Parathyroid adenoma (tissue), 2 donors: ENCODE measurements around the gene KLHL6.

Source experiments
- H2AFZ ChIP-seq: fragments of 300-600 bp; sonication (generic); one replicate; pipeline ENCODE4 v1.7.0; 2017; ENCODE audit warnings: antibody characterized with exemption, mild to moderate bottlenecking
- H3K27ac ChIP-seq: fragments of 300-600 bp; sonication (generic); one replicate; pipeline ENCODE4 v1.7.0; 2017
- H3K27me3 ChIP-seq: fragments of 300-600 bp; sonication (generic); one replicate; pipeline ENCODE4 v1.7.0; 2017; ENCODE audit warnings: low read length; ENCODE audit not compliant: control insufficient read depth, insufficient read depth
- H3K36me3 ChIP-seq: fragments of 300-600 bp; sonication (generic); one replicate; pipeline ENCODE4 v1.7.0; 2017; ENCODE audit warnings: low read length; ENCODE audit not compliant: control insufficient read depth, insufficient read depth
- H3K4me1 ChIP-seq: fragments of 300-600 bp; sonication (generic); one replicate; pipeline ENCODE4 v1.7.0; 2017; ENCODE audit warnings: control low read depth
- H3K4me2 ChIP-seq: fragments of 300-600 bp; sonication (generic); one replicate; pipeline ENCODE4 v1.7.0; 2017; ENCODE audit warnings: low read length
- H3K4me3 ChIP-seq: fragments of 300-600 bp; sonication (generic); one replicate; pipeline ENCODE4 v1.7.0; 2017; ENCODE audit warnings: low read depth, low read length
- H3K79me2 ChIP-seq: fragments of 300-600 bp; sonication (generic); one replicate; pipeline ENCODE4 v1.7.0; 2017; ENCODE audit warnings: control low read depth
- H3K9ac ChIP-seq: fragments of 300-600 bp; sonication (generic); one replicate; pipeline ENCODE4 v1.7.0; 2017; ENCODE audit warnings: mild to moderate bottlenecking
- H3K9me3 ChIP-seq: fragments of 300-600 bp; sonication (generic); one replicate; pipeline ENCODE4 v1.7.0; 2017; ENCODE audit warnings: low read length; ENCODE audit not compliant: control insufficient read depth
- TF ChIP-seq, protein P1 (sequence below): fragments of 300-600 bp; sonication (generic); IDR thresholded peaks from one replicate; pipeline ENCODE4 v1.7.0; 2017; ENCODE audit warnings: antibody characterized with exemption, mild to moderate bottlenecking
- donor health status: primary hyperparathyroidism.

KLHL6 gene

GRCh38 chr3:183500981-183501704 lies 54.4 kb downstream of the KLHL6 start:
- Histone ChIP-seq H3K27ac (no peak overlapping the region), H3K4me2 (peak overlapping the region; percentile 13), H3K79me2 (no peaks in the 10 kb centered on the region), H3K4me3 (no peak overlapping the region), H3K9ac (no peak overlapping the region), H3K36me3 (no peaks in the 10 kb centered on the region), H3K9me3 (no peaks in the 10 kb centered on the region), H3K27me3 (no peaks in the 10 kb centered on the region), H3K4me1 (peaks cover 4% of the 10 kb centered on the region), H2AFZ (no peak overlapping the region)
- TF ChIP-seq, protein P1, sequence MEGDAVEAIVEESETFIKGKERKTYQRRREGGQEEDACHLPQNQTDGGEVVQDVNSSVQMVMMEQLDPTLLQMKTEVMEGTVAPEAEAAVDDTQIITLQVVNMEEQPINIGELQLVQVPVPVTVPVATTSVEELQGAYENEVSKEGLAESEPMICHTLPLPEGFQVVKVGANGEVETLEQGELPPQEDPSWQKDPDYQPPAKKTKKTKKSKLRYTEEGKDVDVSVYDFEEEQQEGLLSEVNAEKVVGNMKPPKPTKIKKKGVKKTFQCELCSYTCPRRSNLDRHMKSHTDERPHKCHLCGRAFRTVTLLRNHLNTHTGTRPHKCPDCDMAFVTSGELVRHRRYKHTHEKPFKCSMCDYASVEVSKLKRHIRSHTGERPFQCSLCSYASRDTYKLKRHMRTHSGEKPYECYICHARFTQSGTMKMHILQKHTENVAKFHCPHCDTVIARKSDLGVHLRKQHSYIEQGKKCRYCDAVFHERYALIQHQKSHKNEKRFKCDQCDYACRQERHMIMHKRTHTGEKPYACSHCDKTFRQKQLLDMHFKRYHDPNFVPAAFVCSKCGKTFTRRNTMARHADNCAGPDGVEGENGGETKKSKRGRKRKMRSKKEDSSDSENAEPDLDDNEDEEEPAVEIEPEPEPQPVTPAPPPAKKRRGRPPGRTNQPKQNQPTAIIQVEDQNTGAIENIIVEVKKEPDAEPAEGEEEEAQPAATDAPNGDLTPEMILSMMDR: no peak

GRCh38 chr3:183500319-183500718 lies 55.2 kb downstream of the KLHL6 start:
- H3K9me3 ChIP-seq: no peaks in the 10 kb centered on the region
- H3K4me3 ChIP-seq: no peak overlapping the region
- peaks cover 4% of the 10 kb centered on the region for H3K4me1 ChIP-seq
- H3K27me3 ChIP-seq: no peaks in the 10 kb centered on the region
- H3K27ac ChIP-seq: no peak overlapping the region
- H3K36me3 ChIP-seq: no peaks in the 10 kb centered on the region
- peak overlapping the region; percentile 13 for H2AFZ ChIP-seq
- no peaks in the 10 kb centered on the region for H3K79me2 ChIP-seq
- TF ChIP-seq, protein P1: no peak
- H3K4me2 ChIP-seq: peak overlapping the region; percentile 13
- H3K9ac ChIP-seq: no peak overlapping the region

DNA sequence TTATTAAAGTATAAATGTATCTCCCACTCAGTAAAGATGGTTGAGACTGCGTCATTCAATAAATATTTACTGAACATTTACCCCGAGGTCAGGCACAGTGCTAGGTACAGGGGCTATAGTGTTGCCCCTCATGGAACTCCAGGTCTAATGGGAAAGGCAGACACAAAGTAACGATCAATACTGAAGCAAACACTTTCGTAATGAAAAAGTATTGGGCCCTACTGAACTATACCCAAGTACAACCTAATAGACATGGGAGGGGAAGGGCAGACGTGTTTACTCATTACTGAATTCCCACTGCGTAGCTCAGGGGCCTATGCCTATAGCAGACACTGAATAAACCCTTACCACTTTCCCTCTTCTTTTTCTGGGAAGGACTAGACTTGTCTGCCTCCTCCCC lies 56.9 kb downstream of the KLHL6 start:
- TF ChIP-seq, protein P1: no peak
- Histone ChIP-seq H3K4me2 (no peak overlapping the region), H3K27me3 (no peaks in the 10 kb centered on the region), H3K9me3 (no peaks in the 10 kb centered on the region), H3K9ac (no peak overlapping the region), H3K4me1 (peaks cover 4% of the 10 kb centered on the region), H3K27ac (no peak overlapping the region), H3K36me3 (no peaks in the 10 kb centered on the region), H3K4me3 (no peak overlapping the region), H3K79me2 (no peaks in the 10 kb centered on the region), H2AFZ (no peak overlapping the region)

DNA sequence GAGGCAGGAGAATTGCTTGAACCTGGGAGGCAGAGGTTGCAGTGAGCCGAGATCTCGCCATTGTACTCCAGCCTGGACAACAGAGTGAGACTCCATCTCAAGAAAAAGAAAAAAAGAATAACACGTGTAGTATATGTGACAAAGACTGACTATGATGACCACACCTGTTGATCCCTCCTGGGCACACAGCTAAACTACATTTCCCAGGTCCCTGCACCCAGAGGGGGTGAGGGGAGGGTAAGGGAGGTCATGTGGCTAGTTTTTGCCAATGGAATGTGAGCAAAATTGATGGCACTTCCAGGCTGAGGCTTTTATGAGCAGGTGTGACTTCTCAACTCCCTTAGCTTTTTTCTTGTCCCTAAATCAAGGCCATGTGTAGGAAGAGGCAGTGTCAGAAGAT lies 58.2 kb downstream of the KLHL6 start:
- TF ChIP-seq, protein P1: no peak
- no peak overlapping the region for H3K27ac ChIP-seq
- no peak overlapping the region for H2AFZ ChIP-seq
- peaks cover 4% of the 10 kb centered on the region for H3K4me1 ChIP-seq
- no peak overlapping the region for H3K4me2 ChIP-seq
- H3K9me3 ChIP-seq: no peaks in the 10 kb centered on the region
- no peak overlapping the region for H3K9ac ChIP-seq
- H3K36me3 ChIP-seq: no peaks in the 10 kb centered on the region
- no peaks in the 10 kb centered on the region for H3K79me2 ChIP-seq
- H3K27me3 ChIP-seq: no peaks in the 10 kb centered on the region
- H3K4me3 ChIP-seq: no peak overlapping the region

DNA sequence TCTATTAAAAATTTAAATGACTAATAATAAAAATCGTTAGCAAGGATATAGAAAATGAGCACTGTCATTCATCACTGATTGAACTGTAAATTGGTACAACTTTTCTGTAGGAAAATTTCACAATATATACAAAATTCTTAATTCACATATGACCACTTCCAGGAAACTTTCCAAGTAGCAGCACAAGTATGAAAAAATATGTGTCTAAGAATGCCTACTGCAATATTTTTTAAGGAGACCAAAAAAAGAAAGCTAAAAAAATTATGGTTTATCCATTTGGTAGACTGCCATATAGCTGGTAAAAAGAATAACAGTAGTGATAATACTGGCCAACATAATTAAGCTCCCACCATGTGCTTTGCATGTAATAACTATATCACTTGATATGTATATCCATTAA lies 59.2 kb downstream of the KLHL6 start:
- no peak overlapping the region for H3K27ac ChIP-seq
- H3K27me3 ChIP-seq: no peaks in the 10 kb centered on the region
- H3K4me2 ChIP-seq: no peak overlapping the region
- H3K9ac ChIP-seq: no peak overlapping the region
- H3K79me2 ChIP-seq: no peaks in the 10 kb centered on the region
- H3K36me3 ChIP-seq: no peaks in the 10 kb centered on the region
- no peaks in the 10 kb centered on the region for H3K9me3 ChIP-seq
- peaks cover 4% of the 10 kb centered on the region for H3K4me1 ChIP-seq
- TF ChIP-seq, protein P1: no peak
- H3K4me3 ChIP-seq: no peak overlapping the region
- H2AFZ ChIP-seq: no peak overlapping the region
